SK-N-SH (cell line): ENCODE measurements around the gene MAPK4. TPM values are rescaled to one million over a fixed set of nuclear protein-coding genes. Genes with fewer than 3 reads are reported as not detected.

Experiments
- CTCF ChIA-PET: fragments of 300-600, 350-600 bp; formaldehyde crosslinking; extraction: SDS; loops from one replicate; lab custom pipeline; 2021; lab: Yijun Ruan, JAX
- POLR2A ChIA-PET: fragments of 350-600 bp; sonication (Branson Sonifier 250); formaldehyde crosslinking; extraction: SDS; loops from one replicate; lab custom pipeline; 2020; ENCODE audit warnings: antibody characterized with exemption, inconsistent platforms; lab: Yijun Ruan, JAX
- DNase-seq: peaks from one replicate; pipeline ENCODE4 v3.0.0; 2012
- H2AFZ ChIP-seq: fragments of 200-600 bp; sonication (generic); 2 replicates; pipeline ENCODE4 v1.8.1; 2016; ENCODE audit warnings: antibody characterized with exemption, mild to moderate bottlenecking, low read depth
- H3F3A ChIP-seq: fragments of 200-600 bp; sonication (generic); replicated peaks from 2 replicates; pipeline ENCODE3; 2016; ENCODE audit warnings: antibody characterized with exemption, mild to moderate bottlenecking; ENCODE audit not compliant: insufficient read depth
- H3K27ac ChIP-seq, 2 experiments: fragments of 200-500 bp in 1 of 2; fragments of 200-600 bp in 1 of 2; sonication (Bioruptor generic) in 1 of 2; sonication (generic), shearing (Covaris generic) in 1 of 2; 2 replicates each; pipeline versions ENCODE4 v1.5.1 to v1.6.1; 2014 to 2016; ENCODE audit warnings: low read depth in 2 of 2, inconsistent platforms in 1 of 2, low read length in 1 of 2, mild to moderate bottlenecking in 1 of 2, mixed read lengths in 1 of 2
- H3K27me3 ChIP-seq: fragments of 200-600 bp; sonication (generic), shearing (Covaris generic); 2 replicates; pipeline ENCODE4 v1.6.1; 2016; ENCODE audit warnings: mixed run types; ENCODE audit not compliant: insufficient read depth
- H3K36me3 ChIP-seq, 2 experiments: fragments of 200-500 bp in 1 of 2; fragments of 200-600 bp in 1 of 2; sonication (Bioruptor generic) in 1 of 2; sonication (generic) in 1 of 2; replicated peaks in 1 of 2; 2 replicates each; pipeline versions ENCODE3 to v1.5.1; 2014 to 2016; ENCODE audit warnings: low read length in 1 of 2, mild to moderate bottlenecking in 1 of 2; ENCODE audit not compliant: insufficient read depth in 2 of 2, control insufficient read depth in 1 of 2
- H3K4me1 ChIP-seq, 2 experiments: fragments of 200-500 bp in 1 of 2; fragments of 200-600 bp in 1 of 2; sonication (Bioruptor generic) in 1 of 2; sonication (generic), shearing (Covaris generic) in 1 of 2; 2 replicates each; pipeline versions ENCODE4 v1.5.1 to v1.6.1; 2014 to 2016; ENCODE audit warnings: low read depth in 1 of 2, low read length in 1 of 2, mixed run types in 1 of 2; ENCODE audit not compliant: insufficient read depth in 2 of 2, control insufficient read depth in 1 of 2
- H3K4me2 ChIP-seq: fragments of 200-600 bp; sonication (generic), shearing (Covaris generic); 2 replicates; pipeline ENCODE4 v1.6.1; 2017; ENCODE audit warnings: mixed run types
- H3K4me3 ChIP-seq, 2 experiments: fragments of 200-500 bp in 1 of 2; fragments of 200-600 bp in 1 of 2; sonication (Bioruptor generic) in 1 of 2; sonication (generic), shearing (Covaris generic) in 1 of 2; 2 replicates each; pipeline versions ENCODE4 v1.5.1 to v1.8.1; 2014 to 2016; ENCODE audit warnings: low read depth in 2 of 2, inconsistent platforms in 1 of 2, low read length in 1 of 2, mild to moderate bottlenecking in 1 of 2, mixed read lengths in 1 of 2, moderate library complexity in 1 of 2
- H3K79me2 ChIP-seq: fragments of 200-600 bp; sonication (generic); 2 replicates; pipeline ENCODE4 v1.8.1; 2017; ENCODE audit warnings: mild to moderate bottlenecking; ENCODE audit not compliant: insufficient read depth
- H3K9ac ChIP-seq: fragments of 200-600 bp; sonication (generic); 2 replicates; pipeline ENCODE4 v1.6.1; 2017; ENCODE audit warnings: mixed run types
- H3K9me2 ChIP-seq: fragments of 200-600 bp; sonication (generic); 2 replicates; pipeline ENCODE4 v1.6.1; 2017; ENCODE audit warnings: mixed run types
- H3K9me3 ChIP-seq: fragments of 200-600 bp; sonication (generic); 2 replicates; pipeline ENCODE4 v1.6.1; 2017; ENCODE audit warnings: mixed run types, mild to moderate bottlenecking, moderate library complexity
- H4K20me1 ChIP-seq: fragments of 200-600 bp; sonication (generic); 2 replicates; pipeline ENCODE4 v1.6.1; 2017; ENCODE audit warnings: mild to moderate bottlenecking, mixed run types; ENCODE audit not compliant: insufficient read depth
- EP300 ChIP-seq, 2 experiments: IDR thresholded peaks; 2 replicates each; pipeline versions ENCODE4 v1.4.0 to v1.6.1; 2012; ENCODE audit warnings: borderline replicate concordance in 1 of 2, low read depth in 1 of 2, low read length in 1 of 2
- EZH2phosphoT487 ChIP-seq: fragments of 200-600 bp; sonication (generic); IDR thresholded peaks from 2 replicates; pipeline ENCODE4 v1.6.1; 2017; ENCODE audit warnings: low read depth, mixed run types, mild to moderate bottlenecking, antibody characterized with exemption, moderate library complexity, borderline replicate concordance
- FOSL2 ChIP-seq: IDR thresholded peaks from 2 replicates; pipeline ENCODE4 v1.4.0; 2012; ENCODE audit warnings: low read depth, mild to moderate bottlenecking, moderate library complexity, borderline replicate concordance
- FOXJ3 ChIP-seq: sonication (generic); formaldehyde crosslinking; IDR thresholded peaks from 2 replicates; pipeline ENCODE4 v1.5.1; 2020; ENCODE audit warnings: mild to moderate bottlenecking, missing genetic modification reagents
- FOXM1 ChIP-seq: IDR thresholded peaks from 2 replicates; pipeline ENCODE4 v1.4.0; 2012; ENCODE audit warnings: low read depth, mild to moderate bottlenecking
- GABPA ChIP-seq: IDR thresholded peaks from 2 replicates; pipeline ENCODE4 v1.4.0; 2012; ENCODE audit warnings: low read depth, mild to moderate bottlenecking
- IRF3 ChIP-seq: fragments of 150-350 bp; IDR thresholded peaks from 2 replicates; pipeline ENCODE4 v1.6.1; 2016; ENCODE audit warnings: mild to moderate bottlenecking, low read depth, low read length
- JUND ChIP-seq: IDR thresholded peaks from 2 replicates; pipeline ENCODE4 v1.4.0; 2012
- MEF2A ChIP-seq: IDR thresholded peaks from 2 replicates; pipeline ENCODE4 v1.4.0; 2012; ENCODE audit warnings: low read depth, borderline replicate concordance
- MXI1 ChIP-seq: IDR thresholded peaks from 2 replicates; pipeline ENCODE4 v1.6.1; 2012; ENCODE audit warnings: mild to moderate bottlenecking, low read depth, low read length, improper control_type of control experiment
- NFIC ChIP-seq: IDR thresholded peaks from 2 replicates; pipeline ENCODE4 v1.4.0; 2012; ENCODE audit warnings: borderline replicate concordance
- NRF1 ChIP-seq: IDR thresholded peaks from 2 replicates; pipeline ENCODE4 v1.6.1; 2012; ENCODE audit warnings: low read depth, mild to moderate bottlenecking, low read length
- POLR2AphosphoS5 ChIP-seq: IDR thresholded peaks from 2 replicates; pipeline ENCODE4 v1.6.1; 2012; ENCODE audit warnings: low read depth, low read length
- REST ChIP-seq: IDR thresholded peaks from 2 replicates; pipeline ENCODE4 v1.6.1; 2012; ENCODE audit warnings: mild to moderate bottlenecking, low read depth, low read length, moderate library complexity
- SIN3A ChIP-seq: IDR thresholded peaks from 2 replicates; pipeline ENCODE4 v1.6.1; 2012; ENCODE audit warnings: low read depth, mild to moderate bottlenecking, low read length, moderate library complexity, borderline replicate concordance
- TAF1 ChIP-seq: IDR thresholded peaks from 2 replicates; pipeline ENCODE4 v1.6.1; 2012; ENCODE audit warnings: low read depth, mild to moderate bottlenecking, low read length, moderate library complexity, borderline replicate concordance
- TCF12 ChIP-seq: IDR thresholded peaks from 2 replicates; pipeline ENCODE4 v1.4.0; 2012
- USF2 ChIP-seq: fragments of 150-350 bp; IDR thresholded peaks from 2 replicates; pipeline ENCODE4 v1.6.1; 2017; ENCODE audit warnings: antibody characterized with exemption, low read length, low read depth, borderline replicate concordance
- YY1 ChIP-seq: IDR thresholded peaks from 2 replicates; pipeline ENCODE4 v1.4.0; 2012; ENCODE audit warnings: low read depth, mild to moderate bottlenecking
- ZBTB33 ChIP-seq: IDR thresholded peaks from 2 replicates; pipeline ENCODE4 v1.4.0; 2012; ENCODE audit warnings: low read depth, borderline replicate concordance
- WGBS: methylation state at CpG from one replicate; pipeline ENCODE4 v1.1.6; 2017; ENCODE audit warnings: low lambda C conversion rate; 5-methylcytosine and 5-hydroxymethylcytosine counted together
- polyA plus RNA-seq, 3 experiments: library from polyadenylated mRNA; depleted of rRNA; stranded (reverse); fragments of >200 nt; gene quantifications; 2 replicates each; pipeline ENCODE4 v1.2.3, GENCODE V29; 2012

The MAPK4 gene
- polyA plus RNA-seq, 1 of the 3 experiments (the other 2 are of a cell fraction): 0.02 TPM

DNA sequence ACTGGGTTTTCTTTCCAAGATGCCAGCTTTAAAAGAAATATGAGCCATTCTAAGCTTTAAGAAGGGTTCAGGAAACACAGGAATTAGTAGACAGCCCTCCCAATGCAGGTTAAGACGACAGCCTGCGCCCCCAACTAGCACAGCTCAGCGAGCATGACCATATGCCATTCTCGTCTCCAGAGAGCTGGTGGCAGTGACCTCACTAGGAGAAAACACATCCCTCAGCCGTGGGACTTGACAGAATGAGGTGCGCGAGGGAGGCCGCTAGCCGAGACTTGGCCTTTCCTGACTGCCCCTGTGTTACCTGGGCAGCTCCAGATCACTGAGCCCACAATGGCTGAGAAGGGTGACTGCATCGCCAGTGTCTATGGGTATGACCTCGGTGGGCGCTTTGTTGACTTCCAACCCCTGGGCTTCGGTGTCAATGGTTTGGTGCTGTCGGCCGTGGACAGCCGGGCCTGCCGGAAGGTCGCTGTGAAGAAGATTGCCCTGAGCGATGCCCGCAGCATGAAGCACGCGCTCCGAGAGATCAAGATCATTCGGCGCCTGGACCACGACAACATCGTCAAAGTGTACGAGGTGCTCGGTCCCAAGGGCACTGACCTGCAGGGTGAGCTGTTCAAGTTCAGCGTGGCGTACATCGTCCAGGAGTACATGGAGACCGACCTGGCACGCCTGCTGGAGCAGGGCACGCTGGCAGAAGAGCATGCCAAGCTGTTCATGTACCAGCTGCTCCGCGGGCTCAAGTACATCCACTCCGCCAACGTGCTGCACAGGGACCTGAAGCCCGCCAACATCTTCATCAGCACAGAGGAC lies 103.9 kb downstream of the MAPK4 start:
- 72% methylated on average over 30 of the region's 40 CpGs for WGBS
- Histone ChIP-seq H3K27ac (no peak overlapping the region), H4K20me1 (no peaks in the 10 kb centered on the region), H3K4me2 (no peak overlapping the region), H3K9me2 (no peaks in the 10 kb centered on the region), H2AFZ (no peak overlapping the region), H3K9ac (no peak overlapping the region), H3K79me2 (no peaks in the 10 kb centered on the region), H3K36me3 (no peaks in the 10 kb centered on the region), H3F3A (no peaks in the 10 kb centered on the region), H3K9me3 (peaks cover 4% of the 10 kb centered on the region; the same call in 1 of the 2 replicates), H3K4me3 (no peak overlapping the region), H3K27me3 (no peaks in the 10 kb centered on the region), H3K4me1 (no peaks in the 10 kb centered on the region)
- POLR2A ChIA-PET: no interaction called here
- no peak for TF ChIP-seq SIN3A
- no peak for TF ChIP-seq YY1
- no peak for TF ChIP-seq POLR2AphosphoS5
- no peak for TF ChIP-seq EZH2phosphoT487
- no peak for TF ChIP-seq GABPA
- no peak for TF ChIP-seq NRF1
- TF ChIP-seq FOSL2: no peak
- TF ChIP-seq FOXM1: no peak
- no peak for TF ChIP-seq JUND
- no peak for TF ChIP-seq USF2
- TF ChIP-seq NFIC: no peak
- TF ChIP-seq ZBTB33: no peak
- TF ChIP-seq TAF1: no peak
- CTCF ChIA-PET: interaction anchor here (1.4 kb wide), 1 partner anchor 25 kb away, joined by 3 read pairs; no protein-coding TSS in a partner anchor
- no peak for DNase-seq

- ChIA-PET POLR2A (no interaction called here), CTCF (interaction anchor here (1.4 kb wide), 1 partner anchor 26 kb away, joined by 3 read pairs; no protein-coding TSS in a partner anchor)
- 4% methylated on average over 2 of the region's 6 CpGs for WGBS
- Histone ChIP-seq H2AFZ (no peak overlapping the region), H3K9me2 (no peaks in the 10 kb centered on the region), H3K36me3 (no peaks in the 10 kb centered on the region), H3K9me3 (peaks cover 4% of the 10 kb centered on the region; the same call in 1 of the 2 replicates), H3K27ac (no peak overlapping the region), H3F3A (no peaks in the 10 kb centered on the region), H4K20me1 (no peaks in the 10 kb centered on the region), H3K79me2 (no peaks in the 10 kb centered on the region), H3K4me2 (no peak overlapping the region), H3K4me1 (no peaks in the 10 kb centered on the region), H3K27me3 (no peaks in the 10 kb centered on the region), H3K9ac (no peak overlapping the region)
- no peak for DNase-seq
- no peak for TF ChIP-seq MEF2A
- TF ChIP-seq USF2: no peak
- no peak for TF ChIP-seq IRF3
- no peak for TF ChIP-seq FOXJ3
- TF ChIP-seq TCF12: no peak
- no peak for TF ChIP-seq MXI1
- TF ChIP-seq REST: no peak
- TF ChIP-seq EP300 (IDR thresholded peaks at IDR 0.05; ENCODE audit: borderline replicate concordance in 1 of 2, low read depth in 1 of 2, low read length in 1 of 2): no peak
- TF ChIP-seq, all 33 proteins: peak for 0
- H3K4me3 ChIP-seq: no peak overlapping the region
Observed at GRCh38 chr18:50665015-50665414, 105.1 kb downstream of the MAPK4 start.
